Transverse colon (tissue), 4 donors: ENCODE data around the gene EXOC1L. TPM values are rescaled to one million over a fixed set of nuclear protein-coding genes. Genes with fewer than 3 reads are reported as not detected.

Source experiments
- DNase-seq: peaks from one replicate; pipeline ENCODE4 v3.0.0-alpha.2; 2019
- H3K27ac ChIP-seq, 4 donors: fragments of 200-600 bp; sonication (generic); 2 replicates each; pipeline ENCODE4 v1.5.1; 2016 to 2018; ENCODE audit warnings: inconsistent platforms in 4 of 4
- H3K27me3 ChIP-seq: fragments of 200-600 bp; sonication (generic); 2 replicates; pipeline ENCODE4 v1.5.1; 2017; ENCODE audit warnings: inconsistent platforms
- H3K36me3 ChIP-seq, 4 donors: fragments of 200-600 bp; sonication (generic); 2 replicates each; pipeline ENCODE4 v1.5.1; 2017 to 2019; ENCODE audit warnings: inconsistent platforms in 4 of 4
- H3K4me1 ChIP-seq, 4 donors: fragments of 200-600 bp; sonication (generic); 2 replicates each; pipeline ENCODE4 v1.5.1; 2017 to 2020; ENCODE audit warnings: inconsistent platforms in 4 of 4
- H3K4me3 ChIP-seq, 4 donors: fragments of 200-600 bp; sonication (generic); 1 replicate in 1 of 4; 2 replicates in 3 of 4; pipeline versions ENCODE4 v1.5.1 to v1.6.1; 2017 to 2019; ENCODE audit warnings: inconsistent platforms in 4 of 4
- H3K9me3 ChIP-seq, 2 donors: fragments of 200-600 bp; sonication (generic); 2 replicates each; pipeline ENCODE4 v1.5.1; 2017 to 2019; ENCODE audit warnings: inconsistent platforms in 2 of 2
- EP300 ChIP-seq: sonication (generic); formaldehyde crosslinking; IDR thresholded peaks from one replicate; pipeline ENCODE4 v1.6.1; 2017; ENCODE audit warnings: antibody characterized with exemption, low read depth
- POLR2A ChIP-seq: fragments of 450-650 bp; IDR thresholded peaks from one replicate; pipeline ENCODE4 v1.6.1; 2016; ENCODE audit warnings: antibody characterized with exemption, mild to moderate bottlenecking, moderate library complexity
- POLR2AphosphoS5 ChIP-seq, 3 donors: sonication (generic); formaldehyde crosslinking; IDR thresholded peaks; one replicate each; pipeline ENCODE4 v1.6.1; 2016; ENCODE audit warnings: antibody characterized with exemption in 3 of 3
- WGBS, 2 donors: methylation state at CpG; one replicate each; pipeline ENCODE4 v1.1.5; 2018; ENCODE audit warnings: low coverage in 1 of 2; 5-methylcytosine and 5-hydroxymethylcytosine counted together
- in situ Hi-C, 4 donors: fragments of 200-750 bp; cut with MboI; loops; one replicate each; pipeline versions ENCODE4 v1.15.0 to v1.15.1; 2017; ENCODE audit warnings: low sequenced_read_pairs in 3 of 4, low pct_ligation_motif_present in 1 of 4, low pct_unique_long_range_greater_than_20kb in 1 of 4
- intact Hi-C: fragments of 100-400 bp; cut with DNase I; formaldehyde crosslinking; loops from one replicate; pipeline ENCODE4 v1.15.1; 2023; ENCODE audit warnings: low total_unique reads
- total RNA-seq, 4 donors: library from RNA; depleted of rRNA; stranded (reverse); fragments of >200 nt; gene quantifications; one replicate each; pipeline ENCODE4 v1.1.0, GENCODE V29; 2016
- TF ChIP-seq, protein P1 (sequence below), 5 experiments: fragments of 200-600 bp in 3 of 5; fragments of 450-650 bp in 2 of 5; sonication (generic) in 3 of 5; IDR thresholded peaks; 1 replicate in 2 of 5; 2 replicates in 3 of 5; pipeline ENCODE4 v1.5.1; 2016 to 2017; ENCODE audit warnings: antibody characterized with exemption in 5 of 5, inconsistent platforms in 3 of 5, mild to moderate bottlenecking in 2 of 5, moderate library complexity in 1 of 5

The EXOC1L gene
- total RNA-seq, 4 donors from 2014 or later = not detected

DNA sequence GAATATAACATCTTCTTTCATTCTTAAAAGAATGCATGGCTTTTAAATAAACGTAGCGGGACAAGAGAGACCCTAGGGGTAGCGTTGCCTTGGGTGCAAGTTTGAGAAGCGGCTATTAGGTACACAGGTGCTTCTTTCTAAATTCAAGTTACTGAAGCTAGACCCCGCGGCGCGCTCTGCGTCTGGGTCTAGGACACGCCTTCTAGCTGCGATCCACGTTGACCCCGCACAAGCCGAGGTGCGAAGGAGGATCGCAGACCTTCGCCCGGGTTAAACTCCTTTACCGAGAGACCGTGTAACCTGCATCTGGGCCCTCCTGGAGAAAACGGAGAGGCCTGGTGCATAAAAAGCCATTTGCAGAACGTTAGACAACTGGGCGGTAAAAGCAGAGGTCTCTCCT, 25.5 kb upstream of the EXOC1L start:
- TF ChIP-seq, protein P1, sequence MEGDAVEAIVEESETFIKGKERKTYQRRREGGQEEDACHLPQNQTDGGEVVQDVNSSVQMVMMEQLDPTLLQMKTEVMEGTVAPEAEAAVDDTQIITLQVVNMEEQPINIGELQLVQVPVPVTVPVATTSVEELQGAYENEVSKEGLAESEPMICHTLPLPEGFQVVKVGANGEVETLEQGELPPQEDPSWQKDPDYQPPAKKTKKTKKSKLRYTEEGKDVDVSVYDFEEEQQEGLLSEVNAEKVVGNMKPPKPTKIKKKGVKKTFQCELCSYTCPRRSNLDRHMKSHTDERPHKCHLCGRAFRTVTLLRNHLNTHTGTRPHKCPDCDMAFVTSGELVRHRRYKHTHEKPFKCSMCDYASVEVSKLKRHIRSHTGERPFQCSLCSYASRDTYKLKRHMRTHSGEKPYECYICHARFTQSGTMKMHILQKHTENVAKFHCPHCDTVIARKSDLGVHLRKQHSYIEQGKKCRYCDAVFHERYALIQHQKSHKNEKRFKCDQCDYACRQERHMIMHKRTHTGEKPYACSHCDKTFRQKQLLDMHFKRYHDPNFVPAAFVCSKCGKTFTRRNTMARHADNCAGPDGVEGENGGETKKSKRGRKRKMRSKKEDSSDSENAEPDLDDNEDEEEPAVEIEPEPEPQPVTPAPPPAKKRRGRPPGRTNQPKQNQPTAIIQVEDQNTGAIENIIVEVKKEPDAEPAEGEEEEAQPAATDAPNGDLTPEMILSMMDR (IDR thresholded peaks at IDR 0.05) = no peak
- TF ChIP-seq POLR2A = no peak
- TF ChIP-seq POLR2AphosphoS5 (IDR thresholded peaks at IDR 0.05) = no peak
- no peak for TF ChIP-seq EP300
- in situ Hi-C loops (no loop called here), intact Hi-C loops (no loop called here)
- Histone ChIP-seq H3K27ac (no peak overlapping the region), H3K27me3 (peaks cover 21% of the 10 kb centered on the region), H3K4me1 (no peaks in the 10 kb centered on the region), H3K9me3 (no peaks in the 10 kb centered on the region), H3K4me3 (no peak overlapping the region), H3K36me3 (no peaks in the 10 kb centered on the region)
- 70 to 72% methylated on average over 2 to 23 of the region's 23 CpGs for WGBS, 2 donors
- DNase-seq = no peak

DNA sequence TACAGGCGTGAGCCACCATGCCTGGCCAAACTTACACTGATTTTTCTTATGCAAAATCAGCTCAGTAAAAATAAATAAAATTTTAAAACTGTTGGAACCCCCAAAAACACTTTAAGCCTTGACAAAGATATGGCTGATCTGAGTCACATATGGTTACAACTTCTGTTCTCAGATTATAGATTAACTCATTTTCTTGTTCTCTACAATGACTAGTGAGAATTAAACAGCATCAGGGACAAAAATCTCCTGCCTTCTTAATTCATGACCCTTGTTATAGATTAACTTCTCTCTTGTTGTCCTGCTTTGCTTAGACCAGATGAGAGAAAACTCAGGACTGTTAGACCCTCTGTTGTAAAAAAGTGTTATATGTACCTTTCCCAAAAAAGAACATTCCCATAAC, 24.2 kb upstream of the EXOC1L start:
- 79 to 100% methylated on average over 1 of the region's 1 CpG for WGBS, 2 donors

DNA sequence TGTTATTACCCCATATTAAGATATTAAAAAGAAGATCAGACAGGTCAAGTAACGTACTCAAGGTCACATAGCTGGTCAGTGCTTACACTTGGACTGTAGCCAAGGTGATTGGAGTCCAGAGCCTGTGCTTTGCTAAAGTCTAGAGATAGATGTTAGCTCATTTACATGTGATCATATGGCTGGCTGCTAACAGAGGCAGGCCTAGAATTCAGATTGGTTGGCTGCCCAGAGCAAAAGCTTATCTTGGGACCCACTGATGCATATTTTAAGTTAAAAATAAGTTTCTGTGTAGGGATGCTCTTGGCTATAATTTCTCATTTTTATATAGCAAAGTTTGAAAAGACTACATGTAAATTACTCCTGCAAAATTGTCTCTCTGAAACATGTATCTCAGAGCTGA, 18.1 kb upstream of the EXOC1L start:
- intact Hi-C loops (no loop called here), in situ Hi-C loops (loop anchor here in 1 of 4 donors (25.0 kb wide), 1 partner anchor 89 kb away; no protein-coding TSS in a partner anchor)
- Histone ChIP-seq H3K27ac (no peak overlapping the region), H3K36me3 (no peaks in the 10 kb centered on the region), H3K4me1 (no peaks in the 10 kb centered on the region), H3K4me3 (no peak overlapping the region), H3K9me3 (no peaks in the 10 kb centered on the region), H3K27me3 (no peaks in the 10 kb centered on the region)
- DNase-seq = no peak
- 33 to 44% methylated on average over 1 of the region's 1 CpG for WGBS, 2 donors
- no peak for TF ChIP-seq POLR2AphosphoS5 (IDR thresholded peaks at IDR 0.05)
- TF ChIP-seq POLR2A = no peak
- TF ChIP-seq, protein P1 (IDR thresholded peaks at IDR 0.05) = no peak
- no peak for TF ChIP-seq EP300

More for the DNA sequence above, 24.2 kb upstream of the EXOC1L start:
- no peak for DNase-seq
- Histone ChIP-seq H3K9me3 (no peaks in the 10 kb centered on the region), H3K27me3 (peaks cover 21% of the 10 kb centered on the region), H3K36me3 (no peaks in the 10 kb centered on the region), H3K4me3 (no peak overlapping the region), H3K4me1 (no peaks in the 10 kb centered on the region), H3K27ac (no peak overlapping the region)
- intact Hi-C loops = no loop called here
- in situ Hi-C loops = no loop called here
- no peak for TF ChIP-seq EP300
- TF ChIP-seq, protein P1 (IDR thresholded peaks at IDR 0.05) = no peak
- no peak for TF ChIP-seq POLR2A
- no peak for TF ChIP-seq POLR2AphosphoS5 (IDR thresholded peaks at IDR 0.05)

DNA sequence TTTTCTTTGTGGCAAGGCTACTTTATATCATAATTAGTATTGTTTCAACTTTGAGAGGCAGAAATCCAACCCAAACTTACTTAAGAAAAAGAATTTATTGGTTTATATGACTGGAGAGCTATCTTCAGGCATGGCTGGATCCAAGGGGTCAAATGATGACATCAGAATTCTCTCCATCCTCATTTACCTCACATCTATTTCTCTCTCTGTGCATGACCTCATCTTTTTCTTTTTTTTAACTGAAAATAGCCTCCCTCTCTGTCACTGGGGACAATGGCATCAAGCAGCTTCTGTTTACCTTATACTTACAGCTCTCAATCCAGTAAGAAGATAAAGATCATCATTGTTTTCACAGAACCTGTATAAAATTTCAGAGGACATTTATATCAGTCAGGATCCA, 12.0 kb upstream of the EXOC1L start:
- in situ Hi-C loops (loop anchor here in 1 of 4 donors (25.0 kb wide), 1 partner anchor 95 kb away; no protein-coding TSS in a partner anchor), intact Hi-C loops (no loop called here)
- no peak overlapping the region for H3K27ac ChIP-seq
- H3K9me3 ChIP-seq = no peaks in the 10 kb centered on the region
- H3K27me3 ChIP-seq = no peaks in the 10 kb centered on the region
- no peaks in the 10 kb centered on the region for H3K4me1 ChIP-seq
- no peak for DNase-seq
- H3K36me3 ChIP-seq = no peaks in the 10 kb centered on the region
- TF ChIP-seq POLR2A (no peak), EP300 (no peak), POLR2AphosphoS5 (IDR thresholded peaks at IDR 0.05) (no peak)
- TF ChIP-seq, protein P1 (IDR thresholded peaks at IDR 0.05) = no peak
- no peak overlapping the region for H3K4me3 ChIP-seq
